BLaER1 (cell line): ENCODE data around the gene DDX24.

ENCODE experiments used
- H3K27ac ChIP-seq: shearing (Covaris generic); formaldehyde crosslinking; 2 replicates; pipeline ENCODE4 v1.8.1; 2022
- H3K27me3 ChIP-seq: shearing (Covaris generic); formaldehyde crosslinking; 2 replicates; pipeline ENCODE4 v1.8.1; 2022
- H3K36me3 ChIP-seq: shearing (Covaris generic); formaldehyde crosslinking; 2 replicates; pipeline ENCODE4 v1.8.1; 2022
- H3K4me1 ChIP-seq: shearing (Covaris generic); formaldehyde crosslinking; 2 replicates; pipeline ENCODE4 v1.8.1; 2022
- H3K4me2 ChIP-seq: shearing (Covaris generic); formaldehyde crosslinking; 2 replicates; pipeline ENCODE4 v1.8.1; 2022
- H3K4me3 ChIP-seq: shearing (Covaris generic); formaldehyde crosslinking; 2 replicates; pipeline ENCODE4 v1.8.1; 2022
- H3K9ac ChIP-seq: shearing (Covaris generic); formaldehyde crosslinking; 2 replicates; pipeline ENCODE4 v1.8.1; 2022
- H3K9me3 ChIP-seq: shearing (Covaris generic); formaldehyde crosslinking; 2 replicates; pipeline ENCODE4 v1.8.1; 2022
- H4K20me1 ChIP-seq: shearing (Covaris generic); formaldehyde crosslinking; 2 replicates; pipeline ENCODE4 v1.8.1; 2022
- Cebpa-rat ChIP-seq: shearing (Covaris generic); IDR thresholded peaks from 2 replicates; pipeline ENCODE4 v1.8.1; 2022

DDX24 gene

GRCh38 chr14:94104731-94105130, 23.7 kb upstream of the DDX24 start:
- no peaks in the 10 kb centered on the region for H4K20me1 ChIP-seq
- H3K9me3 ChIP-seq: no peaks in the 10 kb centered on the region
- peaks cover 9% of the 10 kb centered on the region; the same call in 1 of the 2 replicates for H3K36me3 ChIP-seq
- no peak overlapping the region for H3K4me3 ChIP-seq
- H3K9ac ChIP-seq: no peak overlapping the region
- H3K27ac ChIP-seq: no peak overlapping the region
- H3K4me1 ChIP-seq: peaks cover 4% of the 10 kb centered on the region; the same call in 1 of the 2 replicates
- no peaks in the 10 kb centered on the region for H3K27me3 ChIP-seq
- no peak for TF ChIP-seq Cebpa-rat
- H3K4me2 ChIP-seq: no peak overlapping the region

- H3K9me3 ChIP-seq: no peaks in the 10 kb centered on the region
- no peak overlapping the region for H3K4me2 ChIP-seq
- no peaks in the 10 kb centered on the region for H4K20me1 ChIP-seq
- H3K27me3 ChIP-seq: no peaks in the 10 kb centered on the region
- peaks cover 17% of the 10 kb centered on the region; the same call in 1 of the 2 replicates for H3K36me3 ChIP-seq
- TF ChIP-seq Cebpa-rat: no peak
- peaks cover 4% of the 10 kb centered on the region; the same call in 1 of the 2 replicates for H3K4me1 ChIP-seq
- no peak overlapping the region for H3K27ac ChIP-seq
- no peak overlapping the region for H3K4me3 ChIP-seq
- no peak overlapping the region for H3K9ac ChIP-seq
These were observed 22.6 kb upstream of the DDX24 start for GRCh38 chr14:94103554-94104150.

GRCh38 chr14:94102768-94103482, 21.9 kb upstream of the DDX24 start:
- H3K4me3 ChIP-seq: no peak overlapping the region
- TF ChIP-seq Cebpa-rat: no peak

GRCh38 chr14:94101748-94102147, 20.7 kb upstream of the DDX24 start:
- TF ChIP-seq Cebpa-rat: no peak
- Histone ChIP-seq H3K9ac (no peak overlapping the region), H3K4me2 (no peak overlapping the region), H3K9me3 (no peaks in the 10 kb centered on the region), H3K27me3 (no peaks in the 10 kb centered on the region), H3K27ac (no peak overlapping the region), H3K36me3 (peaks cover 36% of the 10 kb centered on the region), H3K4me3 (no peak overlapping the region), H3K4me1 (peaks cover 4% of the 10 kb centered on the region; the same call in 1 of the 2 replicates), H4K20me1 (no peaks in the 10 kb centered on the region)

More at GRCh38 chr14:94102768-94103482, 21.9 kb upstream of the DDX24 start:
- Histone ChIP-seq H3K9me3 (no peaks in the 10 kb centered on the region), H3K4me1 (peaks cover 4% of the 10 kb centered on the region; the same call in 1 of the 2 replicates), H3K36me3 (peaks cover 24% of the 10 kb centered on the region; the same call in 1 of the 2 replicates), H4K20me1 (no peaks in the 10 kb centered on the region), H3K4me2 (no peak overlapping the region), H3K27me3 (no peaks in the 10 kb centered on the region), H3K27ac (no peak overlapping the region), H3K9ac (no peak overlapping the region)

GRCh38 chr14:94100847-94101246, 19.8 kb upstream of the DDX24 start:
- Histone ChIP-seq H3K36me3 (peaks cover 37% of the 10 kb centered on the region), H3K27ac (no peak overlapping the region), H3K4me1 (peaks cover 2% of the 10 kb centered on the region; the same call in 1 of the 2 replicates), H3K4me2 (no peak overlapping the region), H3K27me3 (no peaks in the 10 kb centered on the region), H3K4me3 (no peak overlapping the region), H3K9ac (no peak overlapping the region), H4K20me1 (no peaks in the 10 kb centered on the region), H3K9me3 (no peaks in the 10 kb centered on the region)
- TF ChIP-seq Cebpa-rat: no peak

- peaks cover 37% of the 10 kb centered on the region for H3K36me3 ChIP-seq
- H3K4me2 ChIP-seq: no peak overlapping the region
- H3K4me3 ChIP-seq: no peak overlapping the region
- H3K9me3 ChIP-seq: no peaks in the 10 kb centered on the region
- no peak for TF ChIP-seq Cebpa-rat
- H3K27ac ChIP-seq: no peak overlapping the region
- no peaks in the 10 kb centered on the region for H3K4me1 ChIP-seq
- H3K27me3 ChIP-seq: no peaks in the 10 kb centered on the region
- no peaks in the 10 kb centered on the region for H4K20me1 ChIP-seq
- no peak overlapping the region for H3K9ac ChIP-seq
These were observed 18.0 kb upstream of the DDX24 start for GRCh38 chr14:94099006-94099405.

- no peak overlapping the region for H3K4me2 ChIP-seq
These were observed 17.5 kb upstream of the DDX24 start for GRCh38 chr14:94098326-94098992.

GRCh38 chr14:94097091-94097490, 16.1 kb upstream of the DDX24 start:
- H3K9ac ChIP-seq: no peak overlapping the region
- TF ChIP-seq Cebpa-rat: no peak
- no peaks in the 10 kb centered on the region for H3K27me3 ChIP-seq
- H3K4me2 ChIP-seq: no peak overlapping the region
- peaks cover 32% of the 10 kb centered on the region for H3K36me3 ChIP-seq
- H3K9me3 ChIP-seq: no peaks in the 10 kb centered on the region
- no peaks in the 10 kb centered on the region for H4K20me1 ChIP-seq
- H3K27ac ChIP-seq: no peak overlapping the region
- no peaks in the 10 kb centered on the region for H3K4me1 ChIP-seq
- no peak overlapping the region for H3K4me3 ChIP-seq

More at GRCh38 chr14:94098326-94098992, 17.5 kb upstream of the DDX24 start:
- no peaks in the 10 kb centered on the region for H3K4me1 ChIP-seq
- H3K27me3 ChIP-seq: no peaks in the 10 kb centered on the region
- TF ChIP-seq Cebpa-rat: no peak
- peaks cover 33% of the 10 kb centered on the region for H3K36me3 ChIP-seq
- H3K27ac ChIP-seq: no peak overlapping the region
- no peaks in the 10 kb centered on the region for H3K9me3 ChIP-seq
- no peaks in the 10 kb centered on the region for H4K20me1 ChIP-seq
- no peak overlapping the region for H3K4me3 ChIP-seq
- H3K9ac ChIP-seq: no peak overlapping the region

- H3K4me2 ChIP-seq: no peak overlapping the region
These were observed 12.4 kb upstream of the DDX24 start for GRCh38 chr14:94093418-94093817.

GRCh38 chr14:94089479-94089878, 8.5 kb upstream of the DDX24 start:
- Histone ChIP-seq H3K4me3 (no peak overlapping the region), H3K9ac (no peak overlapping the region), H3K36me3 (no peaks in the 10 kb centered on the region), H3K4me1 (no peaks in the 10 kb centered on the region), H3K4me2 (no peak overlapping the region), H3K9me3 (no peaks in the 10 kb centered on the region), H4K20me1 (no peaks in the 10 kb centered on the region), H3K27ac (no peak overlapping the region), H3K27me3 (no peaks in the 10 kb centered on the region)
- TF ChIP-seq Cebpa-rat: no peak

More at GRCh38 chr14:94093418-94093817, 12.4 kb upstream of the DDX24 start:
- Histone ChIP-seq H3K36me3 (peaks cover 18% of the 10 kb centered on the region), H3K27ac (no peak overlapping the region), H3K27me3 (no peaks in the 10 kb centered on the region), H3K4me3 (no peak overlapping the region), H3K9ac (no peak overlapping the region), H3K9me3 (no peaks in the 10 kb centered on the region), H3K4me1 (no peaks in the 10 kb centered on the region), H4K20me1 (no peaks in the 10 kb centered on the region)
- TF ChIP-seq Cebpa-rat: no peak
